ENCODE measurements around the gene C1QBP.
A peak's percentile ranks its signal among the peaks of the same experiment; 100 is the strongest.
"Not testable (repeated sequence)": the region's sequence is repeated elsewhere in the genome, so short reads cannot be mapped to it uniquely, and the experiment has no call there.

Gene C1QBP

GRCh38 chr17:5438716-5439445 lies at the start of gene C1QBP:
TSS of gene C1QBP (minus strand) at chr17:5439155. CDS start at chr17:5439073, 82 bp downstream.
- peak; percentile 80 for DNase-seq (ENCODE audit: low read depth)

GRCh38 chr17:5488752-5489151 lies 49.8 kb upstream of the C1QBP start:
- DNase-seq (ENCODE audit: low read depth), result no peak

- peak; percentile 99 for DNase-seq (ENCODE audit: low read depth)
Measured at GRCh38 chr17:5486206-5487124, 47.5 kb upstream of the C1QBP start, which contains the start of gene MIS12. TSS of gene MIS12 (plus strand) at chr17:5486566. CDS start at chr17:5488863, 2,297 bp downstream.

GRCh38 chr17:5485270-5486205 lies 46.6 kb upstream of the C1QBP start, which contains the start of gene DERL2:
TSS of gene DERL2 (minus strand) at chr17:5486178. CDS start at chr17:5486161, 17 bp downstream.
- no peak for DNase-seq (ENCODE audit: low read depth)

- DNase-seq (ENCODE audit: low read depth), result no peak
Measured at GRCh38 chr17:5481451-5481850, 42.5 kb upstream of the C1QBP start.

- DNase-seq (ENCODE audit: low read depth), result no peak
Measured at GRCh38 chr17:5480962-5481361, 42.0 kb upstream of the C1QBP start.

GRCh38 chr17:5478992-5479391 lies 40.0 kb upstream of the C1QBP start:
- DNase-seq (ENCODE audit: low read depth), result no peak

GRCh38 chr17:5473906-5474305 lies 35.0 kb upstream of the C1QBP start:
- DNase-seq (ENCODE audit: low read depth), result no peak

- no peak for DNase-seq (ENCODE audit: low read depth)
Measured at GRCh38 chr17:5472511-5472910, 33.6 kb upstream of the C1QBP start.

GRCh38 chr17:5468075-5468473 lies 29.1 kb upstream of the C1QBP start:
- no peak for DNase-seq (ENCODE audit: low read depth)

- no peak for DNase-seq (ENCODE audit: low read depth)
Measured at GRCh38 chr17:5467416-5467815, 28.5 kb upstream of the C1QBP start.

- DNase-seq (ENCODE audit: low read depth), result no peak
Measured at GRCh38 chr17:5466295-5466694, 27.3 kb upstream of the C1QBP start.

GRCh38 chr17:5464717-5465507 lies 26.0 kb upstream of the C1QBP start:
- DNase-seq (ENCODE audit: low read depth), result no peak

GRCh38 chr17:5446786-5447185 lies 7.8 kb upstream of the C1QBP start:
- DNase-seq (ENCODE audit: low read depth), result no peak

GRCh38 chr17:5444209-5444608 lies 5.3 kb upstream of the C1QBP start:
- DNase-seq (ENCODE audit: low read depth), result no peak

- no peak for DNase-seq (ENCODE audit: low read depth)
Measured at GRCh38 chr17:5443728-5444127, 4.8 kb upstream of the C1QBP start.

- DNase-seq (ENCODE audit: low read depth), result no peak
Measured at GRCh38 chr17:5439446-5439764, 450 bp upstream of the C1QBP start.

GRCh38 chr17:5437721-5438317 lies 1.1 kb downstream of the C1QBP start:
- no peak for DNase-seq (ENCODE audit: low read depth)

GRCh38 chr17:5435781-5436315 lies 3.1 kb downstream of the C1QBP start:
- DNase-seq (ENCODE audit: low read depth), result not testable (repeated sequence)

- DNase-seq (ENCODE audit: low read depth), result no peak
Measured at GRCh38 chr17:5434984-5435383, 4.0 kb downstream of the C1QBP start.

Measured in GM04504 (cell line).